ENCODE data around the gene COL18A1.
A peak's percentile ranks its signal among the peaks of the same experiment; 100 is the strongest.

Gene COL18A1

GRCh38 chr21:45472445-45473365, 67.7 kb downstream of the COL18A1 start:
- Mint-ChIP-seq H3K27ac (no peak overlapping the region), H3K4me3 (no peak overlapping the region), H3K36me3 (no peaks in the 10 kb centered on the region), H3K27me3 (no peaks in the 10 kb centered on the region), H3K9me3 (no peaks in the 10 kb centered on the region), H3K4me1 (peaks cover 30% of the 10 kb centered on the region)

- Mint-ChIP-seq H3K27ac (no peak overlapping the region), H3K4me3 (no peak overlapping the region), H3K4me1 (peaks cover 40% of the 10 kb centered on the region), H3K36me3 (no peaks in the 10 kb centered on the region), H3K27me3 (no peaks in the 10 kb centered on the region), H3K9me3 (no peaks in the 10 kb centered on the region)
Observed at GRCh38 chr21:45473496-45474322, 68.7 kb downstream of the COL18A1 start.

- Mint-ChIP-seq H3K9me3 (no peaks in the 10 kb centered on the region), H3K36me3 (no peaks in the 10 kb centered on the region), H3K4me1 (peaks cover 45% of the 10 kb centered on the region), H3K27ac (peak overlapping the region; percentile 63), H3K4me3 (no peak overlapping the region), H3K27me3 (no peaks in the 10 kb centered on the region)
Observed at GRCh38 chr21:45474323-45474950, 69.5 kb downstream of the COL18A1 start.

- Mint-ChIP-seq H3K27ac (no peak overlapping the region), H3K4me3 (no peak overlapping the region), H3K27me3 (no peaks in the 10 kb centered on the region), H3K36me3 (no peaks in the 10 kb centered on the region), H3K4me1 (peaks cover 43% of the 10 kb centered on the region), H3K9me3 (no peaks in the 10 kb centered on the region)
Observed at GRCh38 chr21:45475004-45475685, 70.2 kb downstream of the COL18A1 start.

GRCh38 chr21:45475797-45476570, 71.0 kb downstream of the COL18A1 start:
- Mint-ChIP-seq H3K9me3 (no peaks in the 10 kb centered on the region), H3K27ac (peak overlapping the region; percentile 83), H3K4me1 (peaks cover 37% of the 10 kb centered on the region)

GRCh38 chr21:45476582-45476981, 71.6 kb downstream of the COL18A1 start:
- H3K9me3 Mint-ChIP-seq: no peaks in the 10 kb centered on the region
- H3K27ac Mint-ChIP-seq: peak overlapping the region; percentile 83
- peaks cover 32% of the 10 kb centered on the region for H3K4me1 Mint-ChIP-seq
- peak overlapping the region; percentile 2 for H3K4me3 Mint-ChIP-seq
- H3K27me3 Mint-ChIP-seq: no peaks in the 10 kb centered on the region
- no peaks in the 10 kb centered on the region for H3K36me3 Mint-ChIP-seq

More at GRCh38 chr21:45475797-45476570, 71.0 kb downstream of the COL18A1 start:
- peak overlapping the region; percentile 2 for H3K4me3 Mint-ChIP-seq
- no peaks in the 10 kb centered on the region for H3K27me3 Mint-ChIP-seq
- no peaks in the 10 kb centered on the region for H3K36me3 Mint-ChIP-seq

- peaks cover 38% of the 10 kb centered on the region for H3K4me1 Mint-ChIP-seq
- no peaks in the 10 kb centered on the region for H3K36me3 Mint-ChIP-seq
- peak overlapping the region; percentile 89 for H3K4me3 Mint-ChIP-seq
- H3K27ac Mint-ChIP-seq: peak overlapping the region; percentile 98
- H3K27me3 Mint-ChIP-seq: no peaks in the 10 kb centered on the region
- H3K9me3 Mint-ChIP-seq: no peaks in the 10 kb centered on the region
Observed at GRCh38 chr21:45477176-45478114, 72.5 kb downstream of the COL18A1 start.

- Mint-ChIP-seq H3K27me3 (no peaks in the 10 kb centered on the region), H3K27ac (peak overlapping the region; percentile 98), H3K4me1 (peaks cover 44% of the 10 kb centered on the region), H3K4me3 (peak overlapping the region; percentile 89), H3K9me3 (no peaks in the 10 kb centered on the region), H3K36me3 (no peaks in the 10 kb centered on the region)
Observed at GRCh38 chr21:45478115-45478801, 73.3 kb downstream of the COL18A1 start.

GRCh38 chr21:45478816-45479669, 74.1 kb downstream of the COL18A1 start:
- H3K36me3 Mint-ChIP-seq: no peaks in the 10 kb centered on the region
- peak overlapping the region; percentile 98 for H3K27ac Mint-ChIP-seq
- H3K4me1 Mint-ChIP-seq: peaks cover 47% of the 10 kb centered on the region
- H3K4me3 Mint-ChIP-seq: peak overlapping the region; percentile 89
- no peaks in the 10 kb centered on the region for H3K9me3 Mint-ChIP-seq
- H3K27me3 Mint-ChIP-seq: no peaks in the 10 kb centered on the region

- H3K27ac Mint-ChIP-seq: peak overlapping the region; percentile 98
- no peaks in the 10 kb centered on the region for H3K36me3 Mint-ChIP-seq
- no peaks in the 10 kb centered on the region for H3K9me3 Mint-ChIP-seq
- H3K27me3 Mint-ChIP-seq: no peaks in the 10 kb centered on the region
- peaks cover 49% of the 10 kb centered on the region for H3K4me1 Mint-ChIP-seq
- H3K4me3 Mint-ChIP-seq: peak overlapping the region; percentile 89
Observed at GRCh38 chr21:45479691-45480675, 75.0 kb downstream of the COL18A1 start.

GRCh38 chr21:45480701-45481500, 75.9 kb downstream of the COL18A1 start:
- H3K36me3 Mint-ChIP-seq: no peaks in the 10 kb centered on the region
- no peaks in the 10 kb centered on the region for H3K9me3 Mint-ChIP-seq
- H3K4me3 Mint-ChIP-seq: no peak overlapping the region
- peaks cover 49% of the 10 kb centered on the region for H3K4me1 Mint-ChIP-seq
- H3K27ac Mint-ChIP-seq: no peak overlapping the region
- H3K27me3 Mint-ChIP-seq: no peaks in the 10 kb centered on the region
